K562 (cell line): ENCODE data around the gene RNH1. TPM values are rescaled to one million over a fixed set of nuclear protein-coding genes. Genes with fewer than 3 reads are reported as not detected.

ENCODE experiments used
- CHCHD3 ChIP-seq: fragments of 250-450 bp; sonication (Bioruptor Pico); IDR thresholded peaks from 2 replicates; pipeline ENCODE4 v2.1.2; 2022; ENCODE audit warnings: mild to moderate bottlenecking
- EWSR1 ChIP-seq: fragments of 450-650 bp; IDR thresholded peaks from 2 replicates; pipeline ENCODE4 v1.6.1; 2018; ENCODE audit warnings: borderline replicate concordance, mild to moderate bottlenecking, low read depth, moderate library complexity; ENCODE audit not compliant: partially characterized antibody
- FOXP4 ChIP-seq: sonication (generic); formaldehyde crosslinking; IDR thresholded peaks from 2 replicates; pipeline ENCODE4 v1.8.0; 2022; ENCODE audit warnings: mild to moderate bottlenecking, missing genetic modification reagents, borderline replicate concordance
- GTF2A2 ChIP-seq: IDR thresholded peaks from 2 replicates; pipeline ENCODE4 v1.6.1; 2016; ENCODE audit warnings: mild to moderate bottlenecking, missing genetic modification characterization, missing compliant biosample characterization
- HDAC1 ChIP-seq, 2 experiments: fragments of 450-650 bp; IDR thresholded peaks; 2 replicates each; pipeline ENCODE4 v1.6.1; 2016 to 2017; ENCODE audit warnings: inconsistent platforms in 1 of 2, mild to moderate bottlenecking in 1 of 2, moderate library complexity in 1 of 2
- KHSRP ChIP-seq: fragments of 450-650 bp; IDR thresholded peaks from 2 replicates; pipeline ENCODE4 v1.6.1; 2017
- PYGO2 ChIP-seq: fragments of 450-650 bp; IDR thresholded peaks from 2 replicates; pipeline ENCODE4 v1.6.1; 2016; ENCODE audit warnings: mild to moderate bottlenecking, missing genetic modification characterization, moderate library complexity, missing compliant biosample characterization
- SRF ChIP-seq, 2 experiments: fragments of 250-450, 450-650 bp in 1 of 2; sonication (Bioruptor Pico) in 1 of 2; sonication (generic) in 1 of 2; formaldehyde crosslinking; IDR thresholded peaks; 2 replicates each; pipeline versions ENCODE4 v1.5.0 to v1.5.1; 2020 to 2022; ENCODE audit warnings: mild to moderate bottlenecking in 1 of 2, missing genetic modification reagents in 1 of 2
- SRSF9 ChIP-seq: fragments of 200-400 bp; formaldehyde crosslinking; IDR thresholded peaks from 2 replicates; pipeline ENCODE4 v1.6.1; 2017; ENCODE audit warnings: low read depth, low read length, borderline replicate concordance
- ZNF175 ChIP-seq: fragments of 200-800 bp; sonication (Bioruptor generic); IDR thresholded peaks from 2 replicates; pipeline ENCODE4 v1.6.1; 2016; ENCODE audit warnings: low read depth, mild to moderate bottlenecking, missing genetic modification characterization, missing compliant biosample characterization
- ZNF197 ChIP-seq: fragments of 200-800 bp; sonication (Bioruptor generic); IDR thresholded peaks from 2 replicates; pipeline ENCODE4 v1.6.1; 2016; ENCODE audit warnings: low read depth, missing genetic modification characterization, missing compliant biosample characterization
- ZNF280A ChIP-seq: fragments of 450-650 bp; IDR thresholded peaks from 2 replicates; pipeline ENCODE4 v1.6.1; 2018; ENCODE audit warnings: mild to moderate bottlenecking, low read depth; ENCODE audit not compliant: partially characterized antibody
- ZNF408 ChIP-seq: fragments of 250-450 bp; sonication (Bioruptor Pico); IDR thresholded peaks from 2 replicates; pipeline ENCODE4 v1.4.0; 2020; ENCODE audit warnings: low read depth, mild to moderate bottlenecking, moderate library complexity
- ZNF717 ChIP-seq: fragments of 250-450 bp; sonication (Bioruptor Pico); IDR thresholded peaks from 2 replicates; pipeline ENCODE4 v1.5.0; 2021
- polyA plus RNA-seq, 8 experiments: library from polyadenylated mRNA; depleted of rRNA in 4 of 8; stranded (reverse) in 5 of 8; unstranded in 3 of 8; fragments of >200 nt; fragmentation: Nextera tagmentation in 2 of 8; fragmentation: Illumina TruSeq in 1 of 8; extraction: Ambion mirVana in 2 of 8; extraction: Trizol in 1 of 8; gene quantifications; 2 replicates each; pipeline versions ENCODE4 v1.2.1 to v1.2.3, GENCODE V29; 2011 to 2014; ENCODE audit warnings: inconsistent platforms in 1 of 8, missing spikeins in 1 of 8
- total RNA-seq, 7 experiments: library from RNA; depleted of rRNA in 6 of 7; stranded (reverse); fragments of >200 nt in 6 of 7; fragmentation: Illumina TruSeq in 2 of 7; extraction: Trizol in 2 of 7; gene quantifications; 2 replicates each; pipeline versions ENCODE4 v1.2.1 to v1.2.3, GENCODE V29; 2011 to 2021; ENCODE audit warnings: low replicate concordance in 1 of 7
- TF ChIP-seq, protein P1 (sequence below): fragments of 450-650 bp; IDR thresholded peaks from 2 replicates; pipeline ENCODE4 v1.6.1; 2018; ENCODE audit not compliant: partially characterized antibody

RNH1 gene
- total and polyA plus RNA-seq, 9 of the 15 experiments (the other 6 are each of a cell fraction or from before 2014, with no cell fraction given): 2.5 to 160 (median 44.3) TPM

DNA sequence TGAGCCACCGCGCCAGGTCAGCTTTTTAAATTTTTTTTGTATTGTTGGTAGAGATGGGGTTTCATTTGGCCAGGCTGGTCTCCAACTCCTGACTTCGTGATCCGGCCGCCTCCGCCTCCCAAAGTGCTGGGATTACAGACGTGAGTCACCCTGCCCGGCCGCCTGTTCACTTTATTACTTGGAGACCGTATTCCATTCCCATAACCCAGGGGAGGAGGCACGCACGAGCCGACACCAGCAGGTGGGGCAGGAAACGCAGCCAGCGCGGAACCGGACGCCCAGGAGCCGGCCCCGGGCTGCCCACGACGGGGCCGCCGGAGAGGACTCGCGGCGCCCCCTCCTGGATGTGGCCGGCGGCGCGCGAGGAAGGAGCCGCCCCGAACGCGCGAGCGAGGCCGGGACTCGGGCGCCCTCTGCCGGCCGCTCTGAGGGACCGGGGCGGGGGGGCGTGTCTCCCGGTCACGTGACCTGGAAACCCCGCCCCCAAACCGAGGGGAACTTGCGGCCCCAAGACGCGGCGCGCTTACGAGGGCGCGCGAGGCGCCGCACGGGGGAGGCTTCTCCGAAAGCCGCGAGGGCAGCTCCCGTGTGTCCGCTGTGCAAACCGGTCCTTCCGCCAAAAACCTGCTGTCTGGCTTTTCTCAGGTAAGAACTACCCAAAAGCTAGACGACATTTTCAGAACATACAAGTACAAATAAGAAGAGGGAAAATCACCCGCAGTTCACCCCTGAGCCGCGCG lies 11.6 kb upstream of the RNH1 start (continued):
- TF ChIP-seq, protein P1, sequence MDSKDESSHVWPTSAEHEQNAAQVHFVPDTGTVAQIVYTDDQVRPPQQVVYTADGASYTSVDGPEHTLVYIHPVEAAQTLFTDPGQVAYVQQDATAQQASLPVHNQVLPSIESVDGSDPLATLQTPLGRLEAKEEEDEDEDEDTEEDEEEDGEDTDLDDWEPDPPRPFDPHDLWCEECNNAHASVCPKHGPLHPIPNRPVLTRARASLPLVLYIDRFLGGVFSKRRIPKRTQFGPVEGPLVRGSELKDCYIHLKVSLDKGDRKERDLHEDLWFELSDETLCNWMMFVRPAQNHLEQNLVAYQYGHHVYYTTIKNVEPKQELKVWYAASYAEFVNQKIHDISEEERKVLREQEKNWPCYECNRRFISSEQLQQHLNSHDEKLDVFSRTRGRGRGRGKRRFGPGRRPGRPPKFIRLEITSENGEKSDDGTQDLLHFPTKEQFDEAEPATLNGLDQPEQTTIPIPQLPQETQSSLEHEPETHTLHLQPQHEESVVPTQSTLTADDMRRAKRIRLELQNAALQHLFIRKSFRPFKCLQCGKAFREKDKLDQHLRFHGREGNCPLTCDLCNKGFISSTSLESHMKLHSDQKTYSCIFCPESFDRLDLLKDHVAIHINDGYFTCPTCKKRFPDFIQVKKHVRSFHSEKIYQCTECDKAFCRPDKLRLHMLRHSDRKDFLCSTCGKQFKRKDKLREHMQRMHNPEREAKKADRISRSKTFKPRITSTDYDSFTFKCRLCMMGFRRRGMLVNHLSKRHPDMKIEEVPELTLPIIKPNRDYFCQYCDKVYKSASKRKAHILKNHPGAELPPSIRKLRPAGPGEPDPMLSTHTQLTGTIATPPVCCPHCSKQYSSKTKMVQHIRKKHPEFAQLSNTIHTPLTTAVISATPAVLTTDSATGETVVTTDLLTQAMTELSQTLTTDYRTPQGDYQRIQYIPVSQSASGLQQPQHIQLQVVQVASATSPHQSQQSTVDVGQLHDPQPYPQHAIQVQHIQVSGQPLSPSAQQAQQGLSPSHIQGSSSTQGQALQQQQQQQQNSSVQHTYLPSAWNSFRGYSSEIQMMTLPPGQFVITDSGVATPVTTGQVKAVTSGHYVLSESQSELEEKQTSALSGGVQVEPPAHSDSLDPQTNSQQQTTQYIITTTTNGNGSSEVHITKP: peak; percentile 55
- peak in 1 of 2 experiments; percentile 53; a peak in 1 of 4 replicates for TF ChIP-seq SRF (CRISPR knock-in tag; IDR thresholded peaks at IDR 0.05)
- no peak for TF ChIP-seq ZNF408 (CRISPR knock-in tag)
- no peak for TF ChIP-seq ZNF280A
- TF ChIP-seq ZNF717 (CRISPR knock-in tag): no peak
- no peak for TF ChIP-seq PYGO2
- no peak for TF ChIP-seq ZNF197 (CRISPR knock-in tag)
- TF ChIP-seq GTF2A2 (tag): no peak
- TF ChIP-seq HDAC1 (IDR thresholded peaks at IDR 0.05): no peak
- TF ChIP-seq SRSF9: no peak
- no peak for TF ChIP-seq CHCHD3 (CRISPR knock-in tag)
- no peak for TF ChIP-seq KHSRP
- TF ChIP-seq FOXP4: no peak
- TF ChIP-seq EWSR1: no peak
- 0 out of 2 replicates have a peak, but pooled peaks have one; percentile 28 for TF ChIP-seq ZNF175 (CRISPR knock-in tag)
